Heart left ventricle (tissue), 16 donors: ENCODE data around the gene APOBEC4. TPM values are rescaled to one million over a fixed set of nuclear protein-coding genes. Genes with fewer than 3 reads are reported as not detected.

Experiments used
- ATAC-seq, 4 donors: fragments of 200-7000 bp; cut with Tn5 transposase; one replicate each; pipeline ENCODE4 v1.9.1; 2020 to 2022; ENCODE audit warnings: moderate library complexity in 4 of 4, mild to moderate bottlenecking in 3 of 4, moderate number of reproducible peaks in 1 of 4
- DNase-seq, 5 donors: peaks; one replicate each; pipeline ENCODE4 v3.0.0-alpha.2; 2020
- H3K27ac ChIP-seq, 12 donors: fragments of 200-600 bp; sonication (generic) in 4 of 12; one replicate each; pipeline versions ENCODE4 v1.5.0 to v1.8.0; 2016 to 2022; ENCODE audit warnings: mild to moderate bottlenecking in 2 of 12
- H3K27me3 ChIP-seq, 9 donors: fragments of 200-600 bp; sonication (generic) in 2 of 9; one replicate each; pipeline versions ENCODE4 v1.5.1 to v1.8.0; 2016 to 2022; ENCODE audit warnings: mild to moderate bottlenecking in 3 of 9
- H3K36me3 ChIP-seq, 9 donors: fragments of 200-600 bp; sonication (generic) in 2 of 9; one replicate each; pipeline versions ENCODE4 v1.5.0 to v1.8.0; 2018 to 2022; ENCODE audit warnings: mild to moderate bottlenecking in 2 of 9
- H3K4me1 ChIP-seq, 12 donors: fragments of 200-600 bp; sonication (generic) in 4 of 12; one replicate each; pipeline versions ENCODE4 v1.5.0 to v1.8.0; 2016 to 2022; ENCODE audit warnings: mild to moderate bottlenecking in 3 of 12
- H3K4me3 ChIP-seq, 12 donors: fragments of 200-600 bp; sonication (generic) in 4 of 12; one replicate each; pipeline versions ENCODE4 v1.5.0 to v1.8.0; 2017 to 2022; ENCODE audit warnings: mild to moderate bottlenecking in 9 of 12, moderate library complexity in 4 of 12
- H3K9me3 ChIP-seq, 12 donors: fragments of 200-600 bp; sonication (generic) in 4 of 12; one replicate each; pipeline versions ENCODE4 v1.5.0 to v1.8.0; 2016 to 2022; ENCODE audit warnings: mild to moderate bottlenecking in 1 of 12
- CTCF ChIP-seq, 12 donors: fragments of 200-600 bp; sonication (generic) in 4 of 12; IDR thresholded peaks; one replicate each; pipeline versions ENCODE4 v1.5.0 to v1.8.0; 2018 to 2022; ENCODE audit warnings: antibody characterized with exemption in 12 of 12, mild to moderate bottlenecking in 5 of 12
- POLR2A ChIP-seq, 2 donors: fragments of 450-650 bp; IDR thresholded peaks; one replicate each; pipeline ENCODE4 v1.6.1; 2017; ENCODE audit warnings: antibody characterized with exemption in 2 of 2, mild to moderate bottlenecking in 2 of 2, moderate library complexity in 2 of 2
- WGBS, 4 donors: extraction: QIAGEN DNeasy Blood & Tissue Kit in 2 of 4; methylation state at CpG; one replicate each; pipeline versions ENCODE4 v1.1.5 to v1.1.7; 2013 to 2018; 5-methylcytosine and 5-hydroxymethylcytosine counted together
- intact Hi-C, 10 donors: fragments of 100-400 bp; cut with DNase I; formaldehyde crosslinking; loops; one replicate each; pipeline versions ENCODE4 v1.11.1 to v1.14.2; 2022
- polyA plus RNA-seq, 2 donors: library from polyadenylated mRNA; stranded (reverse); fragments of 200-250 nt; gene quantifications; one replicate each; pipeline ENCODE4 v1.2.3, GENCODE V29; 2013
- total RNA-seq, 9 donors: library from RNA; depleted of rRNA in 2 of 9; stranded (reverse); fragments of >200 nt in 2 of 9; fragmentation: NEBNext Ultra II Directional in 3 of 9; extraction: Animal tissue kit (Norgen Biotek cat#: 25700) in 3 of 9; gene quantifications; one replicate each; pipeline versions ENCODE4 v1.1.0 to v1.2.4, GENCODE V29; 2016 to 2023
- donor health status: ischemic (EF 13 %, LVEDD 7.1; RV severe dilation, severe dysfunction).
- donor health status: healthy with polysubstance abuse.
- donor health status: DM: no; HTN: yes; CAD: no.
- donor health status: DM: no; HTN: no; CAD: no.
- donor health status: ischemic (EF 25% LVEDD 6.9; RV normal size, moderate dysfunction).
- donor health status: ischemic (EF 25% LVEDD 5.7; RV mildly dilated, moderate dysfunction).
- donor health status: healthy.
- donor health status: DM: yes; HTN: yes; CAD: no.
- donor health status: ischemic (EF 35%, LVEDD 5.7; RV mildly dilated, moderate dysfunction).
- donor health status: nonischemic (EF 11% LVEDD 7.7; RV severe dilation, severe dysfunction).
- donor health status: DM: yes; HTN: yes; CAD: no.
- donor health status: PGD.
- donor health status: ischemic (EF 29% LVEDD 5.4; RV normal size, mild dysfunction).
- donor health status: nonischemic (EF 23%, LVEDD 6.1; RV moderate dilation, normal function).

APOBEC4 gene
- total and polyA plus RNA-seq, 11 donors: 0.30 TPM; not detected in 10

DNA sequence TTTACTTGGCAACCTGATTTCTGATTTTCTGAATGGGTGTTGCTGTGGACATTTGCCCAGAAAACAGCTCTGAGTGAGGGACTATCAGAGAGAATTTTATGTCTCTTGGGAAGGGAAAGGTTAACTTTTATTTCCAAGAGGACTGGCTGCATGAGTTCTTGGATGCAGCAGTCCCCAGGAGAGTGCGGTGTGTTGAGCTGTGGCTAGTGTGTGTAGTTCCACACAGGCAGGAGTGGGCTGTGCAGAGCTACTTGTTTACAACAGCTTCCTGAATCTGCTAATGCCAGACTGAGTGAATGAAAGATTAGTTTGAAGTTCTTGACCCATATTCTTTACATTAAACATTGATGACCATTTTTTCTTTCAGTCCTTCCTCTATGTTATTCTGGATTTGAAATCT lies 41.0 kb upstream of the APOBEC4 start:
- H3K27ac ChIP-seq: peak overlapping the region in 2 of 12 donors; percentile 10 to 32
- DNase-seq (peak in 1 of 5 donors; percentile 59), ATAC-seq (peak; percentile 63 to 81 (median 74))
- peaks cover 0 to 54% (median 34%) of the 10 kb centered on the region in 12 donors for H3K4me1 ChIP-seq
- H3K36me3 ChIP-seq: no peaks in the 10 kb centered on the region
- no peak overlapping the region for H3K4me3 ChIP-seq
- intact Hi-C loops: loop anchor here in 1 of 10 donors (10.0 kb wide), 1 partner anchor 201 kb away; no protein-coding TSS in a partner anchor
- H3K9me3 ChIP-seq: no peaks in the 10 kb centered on the region
- TF ChIP-seq CTCF (IDR thresholded peaks at IDR 0.05) (no peak), POLR2A (IDR thresholded peaks at IDR 0.05) (no peak)
- no peaks in the 10 kb centered on the region for H3K27me3 ChIP-seq
- 13 to 28% (median 17%) methylated on average over 1 of the region's 1 CpG for WGBS, 4 donors

GRCh38 chr1:183693521-183693920 lies 40.4 kb upstream of the APOBEC4 start:
- ATAC-seq: peak in 1 of 4 donors; percentile 23
- Histone ChIP-seq H3K36me3 (no peaks in the 10 kb centered on the region), H3K9me3 (no peaks in the 10 kb centered on the region), H3K4me3 (no peak overlapping the region), H3K27me3 (no peaks in the 10 kb centered on the region), H3K4me1 (peaks cover 0 to 50% (median 32%) of the 10 kb centered on the region in 12 donors), H3K27ac (peak overlapping the region in 2 of 12 donors; percentile 7 to 32)
- intact Hi-C loops: loop anchor here in 1 of 10 donors (10.0 kb wide), 1 partner anchor 201 kb away; no protein-coding TSS in a partner anchor
- no peak for TF ChIP-seq POLR2A (IDR thresholded peaks at IDR 0.05)
- TF ChIP-seq CTCF (IDR thresholded peaks at IDR 0.05): no peak
- no peak for DNase-seq

- intact Hi-C loops: loop anchor here in 6 of 10 donors (10.0 kb wide), 2 partner anchors 205 to 225 kb away; no protein-coding TSS in a partner anchor
- no peak overlapping the region for H3K4me3 ChIP-seq
- TF ChIP-seq POLR2A (IDR thresholded peaks at IDR 0.05) (no peak), CTCF (IDR thresholded peaks at IDR 0.05) (no peak)
- no peaks in the 10 kb centered on the region for H3K9me3 ChIP-seq
- no peak for ATAC-seq
- H3K27ac ChIP-seq: no peak overlapping the region
- peaks cover 0 to 41% (median 22%) of the 10 kb centered on the region in 12 donors for H3K4me1 ChIP-seq
- H3K36me3 ChIP-seq: no peaks in the 10 kb centered on the region
- no peak for DNase-seq
- no peaks in the 10 kb centered on the region for H3K27me3 ChIP-seq
Observed at GRCh38 chr1:183689762-183690204, 36.7 kb upstream of the APOBEC4 start.

DNA sequence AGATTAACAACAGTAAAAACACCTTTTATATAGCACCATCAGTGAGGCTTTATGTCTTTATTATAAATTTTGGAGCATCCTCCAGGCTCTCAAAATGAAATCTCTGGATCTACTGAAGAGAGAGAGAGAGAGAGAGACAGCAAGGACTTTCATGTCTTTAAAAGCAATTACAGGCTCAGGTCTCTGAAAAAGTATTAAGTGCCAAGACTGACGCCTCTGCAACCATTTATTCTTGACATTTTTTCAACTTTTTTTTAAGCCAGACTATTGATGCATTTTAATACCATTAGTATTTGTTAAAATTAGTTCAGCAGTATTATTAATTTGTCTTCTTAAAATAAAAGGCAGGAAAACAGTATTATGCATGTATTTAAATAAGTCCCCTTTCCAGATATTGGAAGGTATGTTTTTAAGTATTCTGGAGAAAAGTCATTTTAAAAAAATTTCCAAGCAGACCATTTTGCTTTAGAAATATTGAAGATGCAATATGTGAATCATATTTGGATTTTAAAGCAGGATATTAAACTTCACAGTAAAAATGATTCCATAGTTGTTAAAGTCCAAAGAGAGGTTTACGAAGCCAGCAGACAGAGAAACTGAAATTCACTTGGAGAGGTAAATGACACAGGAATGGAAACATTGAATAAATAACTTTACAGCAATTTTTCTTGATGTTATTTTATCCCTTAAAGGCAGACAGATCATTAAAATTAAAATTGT lies 35.4 kb upstream of the APOBEC4 start:
- no peak for DNase-seq
- Histone ChIP-seq H3K27me3 (no peaks in the 10 kb centered on the region), H3K4me3 (no peak overlapping the region), H3K4me1 (peaks cover 0 to 31% (median 11%) of the 10 kb centered on the region in 12 donors), H3K9me3 (no peaks in the 10 kb centered on the region), H3K27ac (no peak overlapping the region), H3K36me3 (no peaks in the 10 kb centered on the region)
- ATAC-seq: no peak
- no peak for TF ChIP-seq POLR2A (IDR thresholded peaks at IDR 0.05)
- TF ChIP-seq CTCF (IDR thresholded peaks at IDR 0.05): no peak
- intact Hi-C loops: loop anchor here in 5 of 10 donors (10.0 kb wide), 1 partner anchor 226 kb away; no protein-coding TSS in a partner anchor
- 77 to 81% (median 79%) methylated on average over 2 of the region's 2 CpGs for WGBS, 4 donors
